ENCODE measurements around the gene CCNJL.

CCNJL gene

GRCh38 chr5:160312134-160312959 lies at the start of gene CCNJL:
Gene CCNJL, minus strand, starts transcription at chr5:160312564. Its CDS starts 641 bp downstream, at chr5:160311923.
- peak; percentile 82 for TF ChIP-seq POLR2A (IDR thresholded peaks at IDR 0.05; ENCODE audit: low read depth, low read length)
- peak; percentile 90 for DNase-seq (ENCODE audit: insufficient read length, low spot score)
- FAIRE-seq = no peak

GRCh38 chr5:160361624-160362228 lies 49.4 kb upstream of the CCNJL start:
- no peak for DNase-seq (ENCODE audit: insufficient read length, low spot score)
- no peak for FAIRE-seq
- TF ChIP-seq POLR2A (IDR thresholded peaks at IDR 0.05; ENCODE audit: low read depth, low read length) = no peak

- TF ChIP-seq POLR2A (IDR thresholded peaks at IDR 0.05; ENCODE audit: low read depth, low read length) = no peak
- no peak for DNase-seq (ENCODE audit: insufficient read length, low spot score)
- no peak for FAIRE-seq
These were observed 47.9 kb upstream of the CCNJL start for GRCh38 chr5:160360310-160360709.

GRCh38 chr5:160359816-160360215 lies 47.5 kb upstream of the CCNJL start:
- TF ChIP-seq POLR2A (IDR thresholded peaks at IDR 0.05; ENCODE audit: low read depth, low read length) = no peak
- FAIRE-seq (no peak), DNase-seq (ENCODE audit: insufficient read length, low spot score) (no peak)

GRCh38 chr5:160359242-160359641 lies 46.9 kb upstream of the CCNJL start:
- FAIRE-seq (no peak), DNase-seq (ENCODE audit: insufficient read length, low spot score) (no peak)
- TF ChIP-seq POLR2A (IDR thresholded peaks at IDR 0.05; ENCODE audit: low read depth, low read length) = no peak

- no peak for DNase-seq (ENCODE audit: insufficient read length, low spot score)
- FAIRE-seq = no peak
- TF ChIP-seq POLR2A (IDR thresholded peaks at IDR 0.05; ENCODE audit: low read depth, low read length) = no peak
These were observed 45.6 kb upstream of the CCNJL start for GRCh38 chr5:160357861-160358411.

GRCh38 chr5:160357394-160357793 lies 45.0 kb upstream of the CCNJL start:
- no peak for TF ChIP-seq POLR2A (IDR thresholded peaks at IDR 0.05; ENCODE audit: low read depth, low read length)
- FAIRE-seq (no peak), DNase-seq (ENCODE audit: insufficient read length, low spot score) (no peak)

GRCh38 chr5:160356550-160357347 lies 44.4 kb upstream of the CCNJL start:
- no peak for TF ChIP-seq POLR2A (IDR thresholded peaks at IDR 0.05; ENCODE audit: low read depth, low read length)
- FAIRE-seq = no peak
- DNase-seq (ENCODE audit: insufficient read length, low spot score) = no peak

- TF ChIP-seq POLR2A (IDR thresholded peaks at IDR 0.05; ENCODE audit: low read depth, low read length) = no peak
- no peak for FAIRE-seq
These were observed 42.3 kb upstream of the CCNJL start for GRCh38 chr5:160354666-160355065.

GRCh38 chr5:160353379-160353778 lies 41.0 kb upstream of the CCNJL start:
- no peak for DNase-seq (ENCODE audit: insufficient read length, low spot score)
- no peak for TF ChIP-seq POLR2A (IDR thresholded peaks at IDR 0.05; ENCODE audit: low read depth, low read length)
- FAIRE-seq = no peak

More at GRCh38 chr5:160354666-160355065, 42.3 kb upstream of the CCNJL start:
- no peak for DNase-seq (ENCODE audit: insufficient read length, low spot score)

GRCh38 chr5:160352308-160352707 lies 39.9 kb upstream of the CCNJL start:
- DNase-seq (ENCODE audit: insufficient read length, low spot score) (no peak), FAIRE-seq (no peak)
- no peak for TF ChIP-seq POLR2A (IDR thresholded peaks at IDR 0.05; ENCODE audit: low read depth, low read length)

GRCh38 chr5:160349935-160350303 lies 37.6 kb upstream of the CCNJL start:
- no peak for FAIRE-seq
- no peak for DNase-seq (ENCODE audit: insufficient read length, low spot score)
- no peak for TF ChIP-seq POLR2A (IDR thresholded peaks at IDR 0.05; ENCODE audit: low read depth, low read length)

GRCh38 chr5:160349249-160349934 lies 37.0 kb upstream of the CCNJL start:
- FAIRE-seq (no peak), DNase-seq (ENCODE audit: insufficient read length, low spot score) (no peak)
- no peak for TF ChIP-seq POLR2A (IDR thresholded peaks at IDR 0.05; ENCODE audit: low read depth, low read length)

Data from H54 (cell line).